Measurements from ENCODE around the gene LAG3.

The LAG3 gene

DNA sequence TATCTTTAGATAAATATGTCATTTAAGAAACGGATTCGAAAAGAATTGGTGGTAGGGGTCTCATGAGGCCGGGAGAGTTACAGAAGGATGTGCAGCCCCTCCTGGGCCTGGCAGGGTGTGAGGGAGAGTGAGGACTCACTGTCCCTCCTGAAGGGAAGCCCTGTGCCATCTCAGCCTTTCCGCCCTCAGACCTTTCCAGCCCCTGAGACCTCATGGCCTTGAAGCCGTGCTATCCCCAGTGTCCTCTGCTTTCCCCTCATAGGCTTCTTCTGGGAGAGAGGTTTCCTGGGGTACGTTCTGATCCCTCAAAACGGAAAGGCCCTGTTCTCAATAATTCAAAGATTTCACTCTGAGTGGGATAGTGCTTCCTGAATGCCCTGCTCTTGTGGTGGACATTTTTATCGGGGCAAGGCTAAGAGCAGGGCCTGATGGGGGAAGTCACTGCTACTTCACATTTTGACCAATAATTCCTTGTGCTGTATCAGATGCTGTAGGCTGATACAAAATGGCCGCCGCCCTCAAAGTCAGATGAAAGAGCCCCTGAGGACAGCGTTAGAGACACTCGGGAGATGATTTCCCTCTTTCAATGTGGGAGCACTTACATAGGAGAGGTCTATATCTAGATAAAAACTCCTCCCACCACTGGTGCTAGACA is 18.3 kb downstream of the LAG3 start:
- DNase-seq (ENCODE audit: low read depth), result peak; percentile 56

DNA sequence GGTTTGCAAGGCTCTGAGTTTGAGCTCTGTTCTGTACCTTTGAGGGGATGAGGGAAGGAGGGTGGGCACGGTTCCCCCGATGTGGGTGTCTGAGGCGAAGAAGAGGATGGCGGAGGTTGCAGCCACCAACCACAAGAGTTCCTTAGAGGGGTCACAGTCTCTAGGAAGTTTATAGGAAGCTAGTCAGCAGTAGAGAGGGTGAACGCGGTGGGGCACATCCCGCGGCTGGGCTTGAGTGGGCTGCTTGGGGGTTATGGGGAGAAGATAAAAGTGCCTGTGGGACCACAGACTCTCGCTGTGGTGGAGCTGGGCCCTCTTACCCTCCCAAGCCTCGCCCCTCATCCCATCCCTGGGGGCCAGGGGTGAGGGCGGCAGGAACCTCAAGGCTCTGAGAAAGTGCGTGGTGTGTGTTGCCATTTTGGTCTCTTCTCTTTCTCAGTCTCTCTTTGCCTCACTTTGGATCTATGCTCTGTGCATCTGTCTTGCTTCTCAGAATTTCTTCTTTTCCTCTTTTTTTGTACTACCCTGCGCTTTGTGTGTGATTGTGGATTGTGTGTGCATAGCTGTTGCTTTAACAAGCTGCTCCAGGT is 19.7 kb downstream of the LAG3 start:
- DNase-seq (ENCODE audit: low read depth), result no peak

DNA sequence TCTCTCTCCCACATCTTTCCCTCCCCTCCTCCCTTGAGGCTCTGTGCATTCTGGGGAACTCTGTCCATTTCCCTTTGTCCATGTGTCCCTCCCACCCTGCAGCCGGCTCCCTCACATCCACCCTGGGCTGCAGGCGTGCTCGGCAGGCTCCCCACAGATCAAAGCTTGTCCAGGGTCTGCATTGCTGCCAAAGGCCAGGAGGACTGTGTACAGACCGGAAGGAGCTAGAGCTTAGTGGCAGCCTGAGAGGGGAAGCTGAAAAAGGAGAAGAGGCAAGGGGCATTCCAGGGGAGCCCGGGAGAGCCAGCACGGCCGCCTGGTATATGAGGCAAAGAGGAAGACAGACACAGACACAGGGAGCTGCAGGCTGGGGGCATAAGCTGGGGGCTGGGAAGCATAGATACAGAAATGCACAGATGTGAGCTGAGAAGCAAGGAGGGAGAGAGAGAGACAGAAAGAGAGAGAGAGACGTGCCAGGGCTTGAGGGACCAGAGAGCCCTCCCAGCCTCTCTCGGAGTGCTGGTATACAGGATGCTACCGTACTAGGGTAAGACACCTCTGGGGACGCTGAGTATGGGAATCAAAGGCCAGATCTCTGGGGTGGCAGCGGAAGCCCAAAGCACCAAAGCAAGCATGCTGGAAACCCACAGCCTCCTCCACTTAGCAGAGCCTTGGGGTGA is 20.3 kb downstream of the LAG3 start:
- DNase-seq (ENCODE audit: low read depth), result peak; percentile 63

DNA sequence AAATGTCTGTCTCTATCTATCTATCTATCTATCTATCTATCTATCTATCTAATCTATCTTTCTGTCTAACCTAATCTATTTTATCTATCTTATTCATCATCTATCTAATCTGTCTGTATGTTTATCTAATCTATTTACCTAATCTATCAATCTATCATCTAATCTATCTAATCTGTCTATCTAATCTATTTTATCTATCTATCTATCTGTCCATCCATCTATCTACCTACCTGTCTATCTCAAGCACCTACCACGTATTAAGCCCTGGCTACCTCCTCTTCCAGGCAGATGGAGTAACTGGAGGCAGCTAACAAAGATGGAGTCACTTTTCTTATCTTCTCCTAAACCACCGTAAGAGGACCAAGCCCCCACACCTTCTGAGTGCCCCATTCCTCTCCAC is 22.8 kb downstream of the LAG3 start:
- DNase-seq (ENCODE audit: low read depth), result no peak

DNA sequence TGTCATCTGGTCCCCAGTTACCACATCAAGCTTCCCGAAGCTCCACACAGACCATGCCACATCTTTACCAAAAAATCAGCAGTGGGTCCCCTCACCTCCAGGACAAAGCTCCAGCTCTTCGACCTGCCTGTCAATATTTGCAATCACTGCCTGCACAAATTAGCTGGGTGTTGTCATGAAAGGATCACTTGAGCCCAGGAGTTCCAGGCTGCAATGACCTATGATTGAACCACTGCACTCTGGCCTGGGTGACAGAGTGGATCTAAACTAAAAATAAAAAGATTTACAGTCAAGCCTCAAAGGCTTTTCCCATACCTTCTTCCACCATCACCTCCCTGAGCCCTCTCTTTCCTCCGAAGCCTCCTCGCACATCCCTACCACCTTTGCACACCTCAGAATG is 24.3 kb downstream of the LAG3 start:
- no peak for DNase-seq (ENCODE audit: low read depth)

DNA sequence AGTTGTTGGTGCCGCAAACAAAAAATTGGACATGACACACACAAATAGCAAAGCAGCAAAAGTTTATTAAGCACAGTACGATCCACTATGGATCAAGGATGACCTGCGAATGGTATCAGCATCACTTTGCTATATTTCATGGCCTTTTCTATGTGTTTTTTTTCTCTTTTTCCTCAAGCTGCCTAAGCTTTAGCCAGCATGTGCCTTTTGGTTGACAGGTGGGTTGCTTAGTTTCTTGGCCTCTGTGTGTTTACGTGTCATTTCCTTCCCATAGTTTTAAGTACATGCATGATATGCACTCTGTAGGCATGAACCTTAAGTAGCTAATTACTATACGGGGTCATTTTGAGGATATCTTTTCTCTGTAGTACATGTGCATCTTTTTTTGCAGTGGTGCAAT is 26.8 kb downstream of the LAG3 start:
- no peak for DNase-seq (ENCODE audit: low read depth)

DNA sequence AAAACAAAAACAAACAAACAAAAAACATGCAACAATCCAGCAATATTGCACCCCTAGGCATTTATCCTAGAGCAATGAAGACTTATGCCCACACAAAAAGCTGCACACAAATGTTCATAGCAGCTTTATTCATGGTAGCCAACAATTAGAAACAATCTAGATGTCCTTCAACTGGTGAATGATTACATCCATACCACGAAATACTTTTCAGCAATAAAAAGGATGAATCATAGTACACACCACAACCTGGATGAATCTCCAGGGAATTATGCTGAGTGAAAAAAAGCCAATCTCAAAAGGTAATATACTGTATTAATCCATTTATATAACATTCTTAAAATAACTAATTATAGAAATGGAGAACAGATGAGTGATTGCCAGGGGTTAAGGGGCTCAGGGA is 34.9 kb downstream of the LAG3 start:
- no peak for DNase-seq (ENCODE audit: low read depth)

DNA sequence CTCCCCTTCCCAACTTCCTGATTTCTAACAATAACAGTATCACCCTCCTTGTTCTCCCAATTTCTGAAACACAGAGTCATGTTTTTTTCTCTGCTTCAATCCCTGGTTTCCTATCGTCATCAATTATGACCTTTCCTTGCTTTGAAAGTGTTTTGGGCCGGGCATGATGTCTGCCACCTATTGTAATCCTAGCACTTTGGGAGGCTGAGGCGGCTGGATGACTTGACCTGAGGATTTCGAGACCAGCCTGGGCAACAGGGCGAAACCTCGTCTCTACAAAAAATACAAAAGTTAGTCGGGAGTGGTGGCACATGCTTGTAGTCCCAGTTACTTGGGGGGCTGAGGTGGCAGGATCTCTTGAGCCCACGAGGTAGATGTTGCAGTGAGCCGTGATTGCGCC is 36.7 kb downstream of the LAG3 start:
- no peak for DNase-seq (ENCODE audit: low read depth)

DNA sequence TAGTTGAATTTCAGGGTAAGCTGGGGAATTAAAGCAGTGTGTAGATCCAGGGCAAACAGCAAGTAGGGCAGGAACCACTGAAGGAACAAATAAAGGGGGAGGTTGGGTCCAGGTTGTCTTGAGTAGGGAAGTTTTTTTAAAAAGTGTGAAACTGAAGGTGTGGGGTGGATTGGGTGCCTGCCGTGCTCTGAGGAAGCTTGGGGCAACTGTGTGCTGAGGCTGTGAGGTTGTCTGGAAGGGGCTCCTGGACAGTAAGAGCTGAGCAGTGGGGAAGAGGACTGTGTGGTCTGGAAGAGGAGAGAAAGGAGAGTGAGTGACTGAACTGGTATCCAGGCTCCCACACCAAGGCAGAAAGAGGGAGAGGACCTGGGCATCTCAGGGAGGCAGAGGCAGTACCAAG is 38.4 kb downstream of the LAG3 start:
- no peak for DNase-seq (ENCODE audit: low read depth)

DNA sequence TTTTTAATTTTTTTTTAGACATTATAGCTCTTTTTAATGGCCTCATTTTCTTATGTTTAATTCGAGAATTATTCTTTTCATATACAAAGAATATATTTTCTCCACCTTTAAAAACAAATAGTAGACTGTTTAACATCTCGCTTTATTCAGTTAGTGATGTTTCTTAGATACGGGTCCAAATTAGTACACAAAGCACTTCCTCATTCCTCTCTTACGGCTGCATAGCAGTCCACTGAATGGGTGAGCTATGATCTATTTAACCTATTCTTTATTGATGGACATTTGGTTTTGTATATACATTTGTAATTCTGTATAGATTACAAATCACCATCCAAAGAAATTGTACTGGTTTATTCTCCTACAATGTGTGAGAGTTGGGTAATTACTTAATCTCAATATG is 41.0 kb downstream of the LAG3 start:
- DNase-seq (ENCODE audit: low read depth), result no peak

DNA sequence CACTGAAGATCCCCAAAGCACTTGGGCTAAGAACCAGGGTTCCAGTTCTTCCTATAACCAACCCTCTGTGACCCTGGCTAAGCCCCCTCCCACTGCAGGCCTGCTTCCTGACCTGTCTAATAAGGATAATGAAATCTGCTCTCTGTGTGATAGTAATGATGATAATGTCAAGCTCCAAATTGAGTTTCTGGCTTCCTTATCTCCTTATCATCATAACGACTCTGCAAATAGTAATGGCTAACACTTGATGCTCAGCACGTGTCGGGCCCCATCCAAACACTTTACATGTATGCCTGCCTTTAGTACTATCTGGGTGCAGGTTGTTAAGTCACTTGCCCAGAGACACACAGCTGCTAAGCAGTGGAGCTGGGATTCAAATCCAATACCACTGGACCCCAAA is 44.3 kb downstream of the LAG3 start:
- no peak for DNase-seq (ENCODE audit: low read depth)

DNA sequence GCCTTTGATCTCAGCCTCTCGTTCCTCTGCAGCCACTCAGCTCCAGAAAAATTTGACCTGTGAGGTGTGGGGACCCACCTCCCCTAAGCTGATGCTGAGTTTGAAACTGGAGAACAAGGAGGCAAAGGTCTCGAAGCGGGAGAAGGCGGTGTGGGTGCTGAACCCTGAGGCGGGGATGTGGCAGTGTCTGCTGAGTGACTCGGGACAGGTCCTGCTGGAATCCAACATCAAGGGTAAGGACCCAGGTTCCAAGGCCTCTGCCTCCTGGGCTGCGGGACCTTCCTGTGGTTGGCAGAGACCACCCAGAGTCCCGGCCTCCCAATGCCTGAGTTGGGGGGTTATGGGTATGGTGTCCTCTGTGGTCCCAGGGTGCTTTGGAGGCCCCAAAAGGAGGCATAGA is 44.8 kb downstream of the LAG3 start:
- DNase-seq (ENCODE audit: low read depth), result no peak

DNA sequence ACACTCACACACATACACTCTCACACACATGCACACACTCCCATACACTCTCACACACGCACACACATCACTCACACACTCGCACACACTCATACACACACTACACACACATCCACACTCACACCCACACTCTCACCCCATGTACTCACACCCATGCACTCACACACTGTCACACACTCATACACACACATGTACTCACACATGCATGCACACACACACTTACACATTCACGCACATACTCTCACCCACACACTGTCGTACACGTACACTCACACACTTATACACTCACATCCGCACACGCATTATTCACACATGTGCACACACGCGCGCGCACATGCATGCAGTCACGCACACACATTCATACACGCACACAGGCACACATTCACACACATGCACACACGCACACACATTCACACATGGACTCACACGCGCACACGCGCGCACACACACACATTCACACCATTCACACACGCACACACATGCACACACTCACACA is 45.4 kb downstream of the LAG3 start:
- no peak for DNase-seq (ENCODE audit: low read depth)

DNA sequence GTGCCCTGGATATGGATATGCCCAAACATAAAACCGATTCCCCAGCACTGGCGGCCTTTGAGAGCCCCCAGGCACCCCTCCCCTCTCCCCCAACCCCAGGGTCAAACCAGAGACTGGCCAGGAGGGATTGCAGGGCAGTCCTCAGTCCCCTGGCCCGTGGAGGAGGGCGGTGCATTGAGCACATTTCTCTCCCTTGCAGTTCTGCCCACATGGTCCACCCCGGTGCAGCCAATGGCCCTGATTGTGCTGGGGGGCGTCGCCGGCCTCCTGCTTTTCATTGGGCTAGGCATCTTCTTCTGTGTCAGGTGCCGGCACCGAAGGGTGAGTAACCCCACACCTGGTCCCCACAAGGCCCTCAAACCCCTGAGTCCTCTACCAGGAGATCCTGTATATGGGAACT is 45.9 kb downstream of the LAG3 start:
- DNase-seq (ENCODE audit: low read depth), result no peak

DNA sequence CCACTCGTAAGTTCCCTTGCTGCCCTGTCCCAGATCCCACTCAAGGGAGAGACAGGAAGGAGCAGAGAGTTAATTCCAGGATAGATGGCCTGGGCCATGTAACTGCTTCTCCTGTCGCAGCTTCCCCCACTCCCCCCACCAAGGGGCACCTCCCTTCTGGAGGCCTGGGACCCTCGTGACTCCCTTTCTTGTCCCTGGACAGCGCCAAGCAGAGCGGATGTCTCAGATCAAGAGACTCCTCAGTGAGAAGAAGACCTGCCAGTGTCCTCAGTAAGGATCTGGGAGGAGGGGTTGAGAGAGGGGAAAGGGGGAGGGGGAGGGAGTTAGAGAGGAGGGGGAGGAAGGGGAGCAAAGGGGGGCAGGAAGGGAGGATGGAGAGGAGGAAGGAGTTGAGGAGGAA is 46.3 kb downstream of the LAG3 start:
- DNase-seq (ENCODE audit: low read depth), result no peak

DNA sequence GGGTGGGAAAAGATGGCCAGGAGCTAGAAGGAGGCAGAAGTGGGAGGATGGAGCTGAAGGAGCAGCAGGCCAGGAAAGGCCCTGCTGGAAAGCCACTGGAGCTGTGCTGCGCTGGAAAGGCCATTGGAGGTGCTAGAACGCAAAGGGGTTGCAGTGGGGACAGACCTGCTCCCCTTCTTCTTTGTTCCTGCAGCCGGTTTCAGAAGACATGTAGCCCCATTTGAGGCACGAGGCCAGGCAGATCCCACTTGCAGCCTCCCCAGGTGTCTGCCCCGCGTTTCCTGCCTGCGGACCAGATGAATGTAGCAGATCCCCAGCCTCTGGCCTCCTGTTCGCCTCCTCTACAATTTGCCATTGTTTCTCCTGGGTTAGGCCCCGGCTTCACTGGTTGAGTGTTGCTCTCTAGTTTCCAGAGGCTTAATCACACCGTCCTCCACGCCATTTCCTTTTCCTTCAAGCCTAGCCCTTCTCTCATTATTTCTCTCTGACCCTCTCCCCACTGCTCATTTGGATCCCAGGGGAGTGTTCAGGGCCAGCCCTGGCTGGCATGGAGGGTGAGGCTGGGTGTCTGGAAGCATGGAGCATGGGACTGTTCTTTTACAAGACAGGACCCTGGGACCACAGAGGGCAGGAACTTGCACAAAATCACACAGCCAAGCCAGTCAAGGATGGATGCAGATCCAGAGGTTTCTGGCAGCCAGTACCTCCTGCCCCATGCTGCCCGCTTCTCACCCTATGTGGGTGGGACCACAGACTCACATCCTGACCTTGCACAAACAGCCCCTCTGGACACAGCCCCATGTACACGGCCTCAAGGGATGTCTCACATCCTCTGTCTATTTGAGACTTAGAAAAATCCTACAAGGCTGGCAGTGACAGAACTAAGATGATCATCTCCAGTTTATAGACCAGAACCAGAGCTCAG is 47.0 kb downstream of the LAG3 start:
- no peak for DNase-seq (ENCODE audit: low read depth)

DNA sequence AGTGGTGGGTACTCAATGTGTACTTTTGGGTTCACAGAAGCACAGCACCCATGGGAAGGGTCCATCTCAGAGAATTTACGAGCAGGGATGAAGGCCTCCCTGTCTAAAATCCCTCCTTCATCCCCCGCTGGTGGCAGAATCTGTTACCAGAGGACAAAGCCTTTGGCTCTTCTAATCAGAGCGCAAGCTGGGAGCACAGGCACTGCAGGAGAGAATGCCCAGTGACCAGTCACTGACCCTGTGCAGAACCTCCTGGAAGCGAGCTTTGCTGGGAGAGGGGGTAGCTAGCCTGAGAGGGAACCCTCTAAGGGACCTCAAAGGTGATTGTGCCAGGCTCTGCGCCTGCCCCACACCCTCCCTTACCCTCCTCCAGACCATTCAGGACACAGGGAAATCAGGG is 47.8 kb downstream of the LAG3 start:
- DNase-seq (ENCODE audit: low read depth), result no peak

DNA sequence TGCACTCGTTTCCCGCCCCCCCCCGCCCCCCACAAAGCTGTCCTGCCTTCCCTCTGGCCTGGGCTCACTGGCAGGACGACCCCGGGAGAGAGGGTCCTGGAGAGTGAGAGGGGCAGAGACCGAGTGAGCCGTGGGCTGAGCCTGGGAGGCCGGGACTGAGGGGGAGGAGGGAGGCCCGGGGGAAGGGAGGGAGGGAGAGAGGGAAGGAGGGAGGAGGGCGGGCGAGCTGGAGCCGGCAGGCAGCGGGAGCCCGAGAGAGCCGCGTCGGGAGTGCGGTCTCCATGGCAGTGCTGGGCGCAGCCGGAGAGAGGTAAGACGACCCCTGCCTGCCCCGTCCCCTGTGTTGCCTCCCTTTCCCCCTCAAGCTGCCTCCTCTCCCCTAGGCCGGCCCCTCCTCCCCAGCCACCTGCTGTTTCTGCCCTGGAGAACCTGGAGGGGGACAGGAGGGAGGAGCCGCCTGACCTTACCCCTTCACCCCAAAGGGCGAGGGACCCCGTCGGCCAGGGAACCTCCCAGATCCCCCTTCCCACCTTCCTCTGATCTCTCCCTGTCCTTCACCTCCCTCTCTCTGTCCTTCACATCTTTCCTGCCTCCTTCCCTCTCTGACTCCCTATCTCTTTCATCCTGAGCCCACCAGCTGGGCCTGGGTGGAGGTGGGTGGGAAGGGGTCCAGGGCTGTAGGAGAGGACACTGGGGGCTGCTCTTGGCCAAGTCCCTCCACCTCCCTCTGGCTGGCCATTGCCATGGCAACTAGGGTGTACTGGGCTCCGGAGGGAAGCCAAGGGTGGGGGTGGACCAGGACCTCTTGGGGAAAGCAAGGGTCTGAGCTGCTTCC is 49.5 kb downstream of the LAG3 start, which contains the start of gene GPR162:
GPR162 (plus strand) TSS at position 231 of the 835 bp plus-strand sequence. CDS start 2,078 bp downstream, outside the sequence.
- DNase-seq (ENCODE audit: low read depth), result no peak

DNA sequence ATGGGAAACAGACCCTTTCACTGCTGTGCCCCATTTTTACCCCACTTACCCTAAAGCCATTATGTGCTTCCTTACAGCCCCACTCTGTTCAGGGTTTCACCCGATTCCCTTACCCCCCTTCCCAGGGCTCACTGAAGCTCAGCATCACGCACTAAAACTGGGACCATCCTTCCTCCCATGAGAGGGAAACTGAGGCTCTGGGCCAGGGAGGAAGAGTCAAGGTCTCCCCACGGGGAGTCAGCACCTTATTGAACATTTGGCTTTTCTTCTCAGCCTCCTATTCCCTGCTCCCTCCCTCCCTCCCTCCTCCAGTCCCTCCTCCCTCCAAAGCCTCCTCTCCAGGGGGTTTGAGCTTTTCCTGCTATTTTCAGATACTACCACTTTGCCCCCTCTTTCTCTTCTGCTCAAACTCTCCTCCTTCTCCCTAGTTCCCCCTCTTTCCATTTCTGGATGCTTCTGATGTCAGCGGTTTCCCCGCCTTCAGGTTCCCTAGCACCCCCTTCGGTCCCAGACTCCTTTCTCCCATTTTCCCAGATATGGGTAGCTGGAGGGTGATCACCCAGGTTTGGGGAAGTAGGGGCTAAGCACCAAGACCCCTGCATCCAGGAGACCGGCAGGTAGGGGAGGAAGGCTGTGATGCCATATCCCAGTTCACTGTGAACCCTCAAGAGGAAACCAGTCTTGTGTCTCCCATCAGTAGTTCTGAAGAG is 50.3 kb downstream of the LAG3 start:
- DNase-seq (ENCODE audit: low read depth), result no peak

DNA sequence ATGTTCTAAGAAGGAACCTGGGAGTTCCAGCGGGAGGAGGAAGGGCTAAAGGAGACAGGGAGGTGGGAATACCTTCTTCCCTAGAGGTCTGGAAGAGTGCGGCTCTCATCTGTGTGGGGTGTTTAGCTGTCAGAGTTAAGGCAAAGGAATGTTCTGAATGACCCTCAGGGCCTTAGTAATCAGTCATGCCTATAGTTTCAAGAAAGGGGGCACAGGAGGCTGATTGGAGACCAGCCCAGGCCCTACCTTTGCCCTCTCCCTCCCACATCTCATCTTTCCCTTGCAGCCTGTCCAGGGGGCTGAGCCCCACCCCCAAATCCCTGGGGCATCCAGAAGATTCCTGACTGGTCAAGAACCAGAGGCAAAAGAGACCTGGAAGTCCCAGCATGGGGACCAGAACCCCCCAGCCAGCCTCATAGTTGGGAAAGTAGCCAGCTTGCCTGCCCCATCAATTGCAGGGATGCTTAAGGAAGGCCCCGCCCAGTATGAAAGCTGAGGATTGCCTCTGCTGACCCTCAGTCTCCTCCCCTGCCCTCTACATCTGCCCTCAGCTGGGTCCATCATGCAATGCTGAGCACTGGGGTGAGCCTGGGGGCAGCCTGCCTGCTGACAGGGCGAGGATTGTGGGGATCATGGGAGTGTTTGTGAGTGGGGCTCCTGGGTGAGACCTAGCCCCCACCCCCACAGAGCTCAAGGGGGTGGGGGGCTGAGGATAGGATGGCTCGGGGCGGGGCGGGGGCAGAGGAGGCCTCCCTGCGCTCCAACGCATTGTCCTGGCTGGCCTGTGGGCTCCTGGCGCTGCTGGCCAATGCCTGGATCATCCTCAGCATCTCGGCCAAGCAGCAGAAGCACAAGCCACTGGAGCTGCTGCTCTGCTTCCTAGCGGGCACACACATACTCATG is 51.1 kb downstream of the LAG3 start:
- DNase-seq (ENCODE audit: low read depth), result no peak
